Measurements from ENCODE around the gene NEXMIF.
"Not testable (repeated sequence)": the region's sequence is repeated elsewhere in the genome, so short reads cannot be mapped to it uniquely, and the experiment has no call there.

The NEXMIF gene

DNA sequence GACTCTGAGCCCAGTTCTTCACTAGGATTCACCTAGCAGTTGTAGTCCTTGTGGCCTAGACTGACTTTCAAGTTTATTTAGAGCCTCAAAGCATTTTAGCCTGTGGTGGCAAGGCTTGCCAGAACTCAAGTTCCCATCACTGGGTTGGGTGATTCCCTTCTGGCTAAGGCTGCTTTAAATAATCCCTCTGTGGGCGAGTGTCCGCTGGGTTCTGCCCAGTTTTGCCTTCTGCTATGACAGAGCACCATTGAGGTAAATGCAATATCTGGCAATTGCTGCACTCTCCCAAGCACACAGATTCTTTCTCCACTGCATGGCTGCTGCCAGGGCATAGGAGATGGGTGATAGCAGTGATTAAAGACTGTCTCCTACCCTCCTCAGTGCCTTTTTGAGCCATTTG, 220.0 kb downstream of the NEXMIF start:
- intact Hi-C loops (cut with micrococcal nuclease) = no loop called here
- H3K27me3 Mint-ChIP-seq = no peaks in the 10 kb centered on the region
- no peaks in the 10 kb centered on the region for H3K36me3 Mint-ChIP-seq (ENCODE audit: low read depth)
- no peak overlapping the region for H3K4me3 Mint-ChIP-seq
- H3K4me1 Mint-ChIP-seq (ENCODE audit: low read depth) = no peaks in the 10 kb centered on the region
- no peaks in the 10 kb centered on the region for H3K9me3 Mint-ChIP-seq
- H3K27ac Mint-ChIP-seq = no peak overlapping the region

GRCh38 chrX:74701343-74701742, 223.9 kb downstream of the NEXMIF start:
- H3K4me3 Mint-ChIP-seq; H3K27me3 Mint-ChIP-seq; H3K9me3 Mint-ChIP-seq; H3K4me1 Mint-ChIP-seq (ENCODE audit: low read depth); intact Hi-C loops (cut with micrococcal nuclease); H3K36me3 Mint-ChIP-seq (ENCODE audit: low read depth); H3K27ac Mint-ChIP-seq: not testable (repeated sequence)

DNA sequence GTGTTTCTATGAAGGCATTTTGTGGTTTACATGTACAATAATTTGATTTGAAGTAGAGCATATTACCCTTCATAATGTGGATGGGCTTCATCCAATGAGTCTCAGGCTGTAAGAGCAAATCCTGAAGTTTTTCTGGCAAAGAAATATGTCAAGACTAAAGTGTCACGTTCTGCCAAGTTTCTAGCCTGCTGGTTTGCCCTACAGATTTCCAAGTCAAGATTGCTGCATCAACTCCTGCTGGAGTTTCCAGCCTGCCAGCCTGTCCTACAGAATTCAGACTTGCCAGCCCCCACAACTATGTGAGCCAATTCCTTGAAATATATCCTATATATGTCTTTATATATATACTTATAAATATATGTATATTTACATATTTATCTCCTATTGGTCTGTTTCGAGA, 240.8 kb downstream of the NEXMIF start:
- H3K9me3 Mint-ChIP-seq = no peaks in the 10 kb centered on the region
- H3K27ac Mint-ChIP-seq = no peak overlapping the region
- intact Hi-C loops (cut with micrococcal nuclease) = no loop called here
- no peaks in the 10 kb centered on the region for H3K4me1 Mint-ChIP-seq (ENCODE audit: low read depth)
- no peaks in the 10 kb centered on the region for H3K36me3 Mint-ChIP-seq (ENCODE audit: low read depth)
- no peak overlapping the region for H3K4me3 Mint-ChIP-seq
- H3K27me3 Mint-ChIP-seq = no peaks in the 10 kb centered on the region

All from dendritic cell treated with granulocyte-macrophage colony-stimulating factor and Interleukin-4, amounts not matched to agents 40 ng/mL and 50 ng/mL, for 4 days (primary cell).